ENCODE results near the gene BUB1.
"Not testable (repeated sequence)": the region's sequence is repeated elsewhere in the genome, so short reads cannot be mapped to it uniquely, and the experiment has no call there.

The BUB1 gene

GRCh38 chr2:110713513-110714362, 35.9 kb upstream of the BUB1 start:
- no peak for DNase-seq
- Mint-ChIP-seq H3K9me3 (no peaks in the 10 kb centered on the region), H3K27me3 (ENCODE audit: low read depth, poor library complexity) (peaks cover 8% of the 10 kb centered on the region), H3K4me1 (no peaks in the 10 kb centered on the region), H3K4me3 (no peak overlapping the region), H3K27ac (peak overlapping the region; percentile 55), H3K36me3 (ENCODE audit: low read depth) (no peaks in the 10 kb centered on the region)
- TF ChIP-seq, protein P1, sequence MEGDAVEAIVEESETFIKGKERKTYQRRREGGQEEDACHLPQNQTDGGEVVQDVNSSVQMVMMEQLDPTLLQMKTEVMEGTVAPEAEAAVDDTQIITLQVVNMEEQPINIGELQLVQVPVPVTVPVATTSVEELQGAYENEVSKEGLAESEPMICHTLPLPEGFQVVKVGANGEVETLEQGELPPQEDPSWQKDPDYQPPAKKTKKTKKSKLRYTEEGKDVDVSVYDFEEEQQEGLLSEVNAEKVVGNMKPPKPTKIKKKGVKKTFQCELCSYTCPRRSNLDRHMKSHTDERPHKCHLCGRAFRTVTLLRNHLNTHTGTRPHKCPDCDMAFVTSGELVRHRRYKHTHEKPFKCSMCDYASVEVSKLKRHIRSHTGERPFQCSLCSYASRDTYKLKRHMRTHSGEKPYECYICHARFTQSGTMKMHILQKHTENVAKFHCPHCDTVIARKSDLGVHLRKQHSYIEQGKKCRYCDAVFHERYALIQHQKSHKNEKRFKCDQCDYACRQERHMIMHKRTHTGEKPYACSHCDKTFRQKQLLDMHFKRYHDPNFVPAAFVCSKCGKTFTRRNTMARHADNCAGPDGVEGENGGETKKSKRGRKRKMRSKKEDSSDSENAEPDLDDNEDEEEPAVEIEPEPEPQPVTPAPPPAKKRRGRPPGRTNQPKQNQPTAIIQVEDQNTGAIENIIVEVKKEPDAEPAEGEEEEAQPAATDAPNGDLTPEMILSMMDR (IDR thresholded peaks at IDR 0.05) = no peak

GRCh38 chr2:110712737-110713136, 34.9 kb upstream of the BUB1 start:
- DNase-seq = no peak
- H3K36me3 Mint-ChIP-seq (ENCODE audit: low read depth) = no peaks in the 10 kb centered on the region
- H3K27ac Mint-ChIP-seq = no peak overlapping the region
- no peaks in the 10 kb centered on the region for H3K4me1 Mint-ChIP-seq
- H3K27me3 Mint-ChIP-seq (ENCODE audit: low read depth, poor library complexity) = peaks cover 15% of the 10 kb centered on the region
- no peaks in the 10 kb centered on the region for H3K9me3 Mint-ChIP-seq
- TF ChIP-seq, protein P1 (IDR thresholded peaks at IDR 0.05) = no peak
- no peak overlapping the region for H3K4me3 Mint-ChIP-seq

DNA sequence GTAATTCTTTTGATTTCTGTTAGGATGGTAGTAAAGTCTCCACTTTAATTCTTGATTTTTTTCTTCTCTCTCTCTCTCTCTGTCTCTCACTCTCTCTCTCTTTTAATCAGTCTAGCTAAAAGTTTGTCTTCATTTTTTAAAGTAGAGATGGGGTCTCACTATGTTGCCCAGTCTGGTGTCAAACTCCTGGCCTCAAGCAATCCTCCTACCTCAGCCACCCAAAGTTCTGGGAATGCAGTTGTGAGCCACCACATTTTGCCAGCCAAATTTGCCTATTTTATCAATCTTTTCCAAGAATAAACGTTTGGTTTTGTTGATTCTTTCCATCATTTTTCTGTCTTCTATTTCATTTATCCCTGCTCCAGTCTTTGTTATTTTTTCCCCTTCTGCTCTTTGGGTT, 30.6 kb upstream of the BUB1 start:
- Mint-ChIP-seq H3K27ac (no peak overlapping the region), H3K27me3 (ENCODE audit: low read depth, poor library complexity) (peaks cover 22% of the 10 kb centered on the region), H3K4me3 (no peak overlapping the region), H3K9me3 (no peaks in the 10 kb centered on the region), H3K36me3 (ENCODE audit: low read depth) (no peaks in the 10 kb centered on the region), H3K4me1 (no peaks in the 10 kb centered on the region)
- no peak for DNase-seq
- TF ChIP-seq, protein P1 (IDR thresholded peaks at IDR 0.05) = no peak

DNA sequence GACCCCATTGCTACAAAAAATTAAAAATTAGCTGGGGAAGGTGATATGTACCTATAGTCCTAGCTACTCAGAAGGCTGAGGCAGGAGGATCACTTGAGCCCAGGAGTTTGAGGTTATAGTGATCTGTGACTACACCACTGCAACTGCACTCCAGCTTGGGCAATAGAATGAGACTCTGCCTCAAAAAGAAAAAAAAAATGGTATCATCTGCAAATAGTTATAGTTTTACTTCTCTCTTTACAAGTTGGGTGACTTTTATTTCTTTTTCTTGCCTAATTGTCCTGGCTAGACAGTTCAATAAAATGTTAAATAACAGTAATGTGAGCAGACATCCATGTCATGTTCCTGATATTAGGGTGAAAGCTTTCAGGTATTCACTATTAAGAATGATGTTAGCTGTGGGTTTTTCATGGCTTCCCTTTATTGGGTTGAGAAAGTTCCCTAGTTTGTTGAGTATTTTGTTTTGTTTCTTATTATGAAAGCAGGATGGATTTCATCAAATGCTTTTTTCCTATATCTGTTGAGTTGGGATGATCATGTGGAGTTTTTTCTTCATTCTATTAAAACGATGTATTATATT, 29.6 kb upstream of the BUB1 start:
- no peak overlapping the region for H3K4me3 Mint-ChIP-seq
- TF ChIP-seq, protein P1 (IDR thresholded peaks at IDR 0.05) = no peak
- H3K27me3 Mint-ChIP-seq (ENCODE audit: low read depth, poor library complexity) = peaks cover 19% of the 10 kb centered on the region
- no peaks in the 10 kb centered on the region for H3K36me3 Mint-ChIP-seq (ENCODE audit: low read depth)
- H3K4me1 Mint-ChIP-seq = no peaks in the 10 kb centered on the region
- H3K9me3 Mint-ChIP-seq = no peaks in the 10 kb centered on the region
- no peak for DNase-seq
- no peak overlapping the region for H3K27ac Mint-ChIP-seq

GRCh38 chr2:110702514-110703380, 24.9 kb upstream of the BUB1 start:
- Mint-ChIP-seq H3K4me3 (no peak overlapping the region), H3K27me3 (ENCODE audit: low read depth, poor library complexity) (peaks cover 6% of the 10 kb centered on the region), H3K4me1 (no peaks in the 10 kb centered on the region), H3K9me3 (no peaks in the 10 kb centered on the region), H3K27ac (no peak overlapping the region), H3K36me3 (ENCODE audit: low read depth) (no peaks in the 10 kb centered on the region)
- TF ChIP-seq, protein P1 (IDR thresholded peaks at IDR 0.05) = no peak
- DNase-seq = no peak

- not testable (repeated sequence) for H3K4me1 Mint-ChIP-seq; H3K27ac Mint-ChIP-seq; H3K36me3 Mint-ChIP-seq (ENCODE audit: low read depth); DNase-seq; H3K27me3 Mint-ChIP-seq (ENCODE audit: low read depth, poor library complexity); H3K9me3 Mint-ChIP-seq; H3K4me3 Mint-ChIP-seq
Measured at GRCh38 chr2:110698253-110698652, 20.4 kb upstream of the BUB1 start.

- H3K27me3 Mint-ChIP-seq (ENCODE audit: low read depth, poor library complexity); DNase-seq; H3K4me1 Mint-ChIP-seq; H3K4me3 Mint-ChIP-seq; H3K27ac Mint-ChIP-seq; H3K36me3 Mint-ChIP-seq (ENCODE audit: low read depth); H3K9me3 Mint-ChIP-seq: not testable (repeated sequence)
Measured at GRCh38 chr2:110695146-110695898, 17.5 kb upstream of the BUB1 start.
